HepG2 (cell line): ENCODE data around the gene SAE1. TPM values are rescaled to one million over a fixed set of nuclear protein-coding genes. Genes with fewer than 3 reads are reported as not detected.

Experiments
- ETV6 ChIP-seq: sonication (generic); formaldehyde crosslinking; conservative IDR thresholded peaks from 2 replicates; pipeline ENCODE4 v1.4.0; 2020; ENCODE audit warnings: missing genetic modification reagents
- FOSL2 ChIP-seq: sonication (generic); formaldehyde crosslinking; IDR thresholded peaks from 2 replicates; pipeline ENCODE4 v1.4.0; 2020; ENCODE audit warnings: missing genetic modification reagents
- HOXA3 ChIP-seq: sonication (generic); formaldehyde crosslinking; IDR thresholded peaks from 2 replicates; pipeline ENCODE4 v1.5.0; 2020; ENCODE audit warnings: missing genetic modification reagents
- KMT2A ChIP-seq: sonication (generic); formaldehyde crosslinking; IDR thresholded peaks from 2 replicates; pipeline ENCODE4 v1.4.0; 2020; ENCODE audit warnings: missing genetic modification reagents
- MAFK ChIP-seq, 2 experiments: IDR thresholded peaks in 1 of 2; conservative IDR thresholded peaks in 1 of 2; 2 replicates each; pipeline ENCODE4 v1.6.1; 2011; ENCODE audit warnings: improper control_type of control experiment in 2 of 2, low read length in 2 of 2
- MXD1 ChIP-seq: sonication (generic); formaldehyde crosslinking; IDR thresholded peaks from 2 replicates; pipeline ENCODE4 v1.4.0; 2020; ENCODE audit warnings: mild to moderate bottlenecking, missing genetic modification reagents
- NFE2L2 ChIP-seq: fragments of 150-350 bp; IDR thresholded peaks from 2 replicates; pipeline ENCODE4 v1.6.1; 2014; ENCODE audit warnings: low read length
- NR3C1 ChIP-seq: sonication (generic); formaldehyde crosslinking; IDR thresholded peaks from 2 replicates; pipeline ENCODE4 v1.4.0; 2020; ENCODE audit warnings: missing genetic modification reagents
- SAP130 ChIP-seq: IDR thresholded peaks from 2 replicates; pipeline ENCODE4 v1.6.1; 2016; ENCODE audit warnings: low read depth
- SOX6 ChIP-seq, 2 experiments: fragments of 450-650 bp in 1 of 2; sonication (generic) in 1 of 2; formaldehyde crosslinking in 1 of 2; IDR thresholded peaks; 2 replicates each; pipeline versions ENCODE4 v1.4.0 to v1.6.1; 2017 to 2020; ENCODE audit warnings: antibody characterized with exemption in 1 of 2, mild to moderate bottlenecking in 1 of 2, missing genetic modification reagents in 1 of 2
- TAF1 ChIP-seq: sonication (generic); formaldehyde crosslinking; IDR thresholded peaks from 2 replicates; pipeline ENCODE4 v1.4.0; 2020; ENCODE audit warnings: missing genetic modification reagents
- TBX2 ChIP-seq: sonication (generic); formaldehyde crosslinking; IDR thresholded peaks from 2 replicates; pipeline ENCODE4 v1.5.0; 2020; ENCODE audit warnings: missing genetic modification reagents, mild to moderate bottlenecking, borderline replicate concordance
- THAP11 ChIP-seq: IDR thresholded peaks from 2 replicates; pipeline ENCODE4 v1.6.1; 2016; ENCODE audit warnings: missing biosample characterization, missing genetic modification reagents
- ZBTB20 ChIP-seq: sonication (generic); formaldehyde crosslinking; IDR thresholded peaks from 2 replicates; pipeline ENCODE4 v1.8.1; 2023; ENCODE audit warnings: missing genetic modification reagents, low read depth, mild to moderate bottlenecking, borderline replicate concordance
- ZNF343 ChIP-seq: sonication (generic); formaldehyde crosslinking; IDR thresholded peaks from 2 replicates; pipeline ENCODE4 v1.4.0; 2020; ENCODE audit warnings: mild to moderate bottlenecking, missing genetic modification reagents
- ZNF574 ChIP-seq: sonication (generic); formaldehyde crosslinking; IDR thresholded peaks from 2 replicates; pipeline ENCODE4 v1.4.0; 2020; ENCODE audit warnings: missing genetic modification reagents
- ZSCAN30 ChIP-seq: sonication (generic); formaldehyde crosslinking; IDR thresholded peaks from 2 replicates; pipeline ENCODE4 v1.5.0; 2020; ENCODE audit warnings: mild to moderate bottlenecking, missing genetic modification reagents
- polyA plus RNA-seq, 8 experiments: library from polyadenylated mRNA; depleted of rRNA in 3 of 8; stranded (reverse) in 7 of 8; unstranded in 1 of 8; fragments of >200 nt; fragmentation: Illumina TruSeq in 4 of 8; extraction: Trizol in 4 of 8; gene quantifications; 2 replicates each; pipeline versions ENCODE4 v1.2.1 to v1.2.3, GENCODE V29; 2011 to 2016; ENCODE audit warnings: low read depth in 4 of 8, missing spikeins in 1 of 8, mixed read lengths in 1 of 8; ENCODE audit not compliant: insufficient read depth in 1 of 8
- total RNA-seq, 5 experiments: library from RNA; depleted of rRNA; stranded (reverse); fragments of >200 nt; fragmentation: Illumina TruSeq; extraction: Trizol; gene quantifications; 2 replicates each; pipeline ENCODE4 v1.2.3, GENCODE V29; 2016; ENCODE audit warnings: low read depth in 1 of 5
- TF ChIP-seq, protein P1 (sequence below): IDR thresholded peaks from 2 replicates; pipeline ENCODE4 v1.6.1; 2016; ENCODE audit warnings: low read depth, missing genetic modification reagents, missing compliant biosample characterization
- TF ChIP-seq, protein P2 (sequence below): sonication (generic); formaldehyde crosslinking; IDR thresholded peaks from 2 replicates; pipeline ENCODE4 v1.5.1; 2020; ENCODE audit warnings: mild to moderate bottlenecking, moderate library complexity, missing genetic modification reagents

Gene SAE1
- total and polyA plus RNA-seq, 2 of the 13 experiments (the other 11 are each of a cell fraction or from before 2014, with no cell fraction given): 87.6 to 197 TPM

- TF ChIP-seq, protein P1, sequence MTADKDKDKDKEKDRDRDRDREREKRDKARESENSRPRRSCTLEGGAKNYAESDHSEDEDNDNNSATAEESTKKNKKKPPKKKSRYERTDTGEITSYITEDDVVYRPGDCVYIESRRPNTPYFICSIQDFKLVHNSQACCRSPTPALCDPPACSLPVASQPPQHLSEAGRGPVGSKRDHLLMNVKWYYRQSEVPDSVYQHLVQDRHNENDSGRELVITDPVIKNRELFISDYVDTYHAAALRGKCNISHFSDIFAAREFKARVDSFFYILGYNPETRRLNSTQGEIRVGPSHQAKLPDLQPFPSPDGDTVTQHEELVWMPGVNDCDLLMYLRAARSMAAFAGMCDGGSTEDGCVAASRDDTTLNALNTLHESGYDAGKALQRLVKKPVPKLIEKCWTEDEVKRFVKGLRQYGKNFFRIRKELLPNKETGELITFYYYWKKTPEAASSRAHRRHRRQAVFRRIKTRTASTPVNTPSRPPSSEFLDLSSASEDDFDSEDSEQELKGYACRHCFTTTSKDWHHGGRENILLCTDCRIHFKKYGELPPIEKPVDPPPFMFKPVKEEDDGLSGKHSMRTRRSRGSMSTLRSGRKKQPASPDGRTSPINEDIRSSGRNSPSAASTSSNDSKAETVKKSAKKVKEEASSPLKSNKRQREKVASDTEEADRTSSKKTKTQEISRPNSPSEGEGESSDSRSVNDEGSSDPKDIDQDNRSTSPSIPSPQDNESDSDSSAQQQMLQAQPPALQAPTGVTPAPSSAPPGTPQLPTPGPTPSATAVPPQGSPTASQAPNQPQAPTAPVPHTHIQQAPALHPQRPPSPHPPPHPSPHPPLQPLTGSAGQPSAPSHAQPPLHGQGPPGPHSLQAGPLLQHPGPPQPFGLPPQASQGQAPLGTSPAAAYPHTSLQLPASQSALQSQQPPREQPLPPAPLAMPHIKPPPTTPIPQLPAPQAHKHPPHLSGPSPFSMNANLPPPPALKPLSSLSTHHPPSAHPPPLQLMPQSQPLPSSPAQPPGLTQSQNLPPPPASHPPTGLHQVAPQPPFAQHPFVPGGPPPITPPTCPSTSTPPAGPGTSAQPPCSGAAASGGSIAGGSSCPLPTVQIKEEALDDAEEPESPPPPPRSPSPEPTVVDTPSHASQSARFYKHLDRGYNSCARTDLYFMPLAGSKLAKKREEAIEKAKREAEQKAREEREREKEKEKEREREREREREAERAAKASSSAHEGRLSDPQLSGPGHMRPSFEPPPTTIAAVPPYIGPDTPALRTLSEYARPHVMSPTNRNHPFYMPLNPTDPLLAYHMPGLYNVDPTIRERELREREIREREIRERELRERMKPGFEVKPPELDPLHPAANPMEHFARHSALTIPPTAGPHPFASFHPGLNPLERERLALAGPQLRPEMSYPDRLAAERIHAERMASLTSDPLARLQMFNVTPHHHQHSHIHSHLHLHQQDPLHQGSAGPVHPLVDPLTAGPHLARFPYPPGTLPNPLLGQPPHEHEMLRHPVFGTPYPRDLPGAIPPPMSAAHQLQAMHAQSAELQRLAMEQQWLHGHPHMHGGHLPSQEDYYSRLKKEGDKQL: 0 out of 2 replicates have a peak, but pooled peaks have one; percentile 24
- TF ChIP-seq TAF1 (CRISPR knock-in tag): peak; percentile 38; the same call in 1 of the 2 replicates
- TF ChIP-seq, protein P2, sequence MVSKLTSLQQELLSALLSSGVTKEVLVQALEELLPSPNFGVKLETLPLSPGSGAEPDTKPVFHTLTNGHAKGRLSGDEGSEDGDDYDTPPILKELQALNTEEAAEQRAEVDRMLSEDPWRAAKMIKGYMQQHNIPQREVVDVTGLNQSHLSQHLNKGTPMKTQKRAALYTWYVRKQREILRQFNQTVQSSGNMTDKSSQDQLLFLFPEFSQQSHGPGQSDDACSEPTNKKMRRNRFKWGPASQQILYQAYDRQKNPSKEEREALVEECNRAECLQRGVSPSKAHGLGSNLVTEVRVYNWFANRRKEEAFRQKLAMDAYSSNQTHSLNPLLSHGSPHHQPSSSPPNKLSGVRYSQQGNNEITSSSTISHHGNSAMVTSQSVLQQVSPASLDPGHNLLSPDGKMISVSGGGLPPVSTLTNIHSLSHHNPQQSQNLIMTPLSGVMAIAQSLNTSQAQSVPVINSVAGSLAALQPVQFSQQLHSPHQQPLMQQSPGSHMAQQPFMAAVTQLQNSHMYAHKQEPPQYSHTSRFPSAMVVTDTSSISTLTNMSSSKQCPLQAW (CRISPR knock-in tag): no peak
- peak; percentile 46; the same call in 1 of the 2 replicates for TF ChIP-seq KMT2A
- TF ChIP-seq MAFK (conservative IDR thresholded peaks at IDR 0.05 in 1 of 2, IDR thresholded peaks at IDR 0.05 in 1 of 2; ENCODE audit: low read length in 2 of 2): peak in 1 of 2 experiments; percentile 24; a peak in 1 of 4 replicates
- no peak for TF ChIP-seq MXD1 (CRISPR knock-in tag)
- peak; percentile 100 for TF ChIP-seq ZNF343 (CRISPR knock-in tag)
- peak; percentile 41; the same call in 1 of the 2 replicates for TF ChIP-seq ZNF574 (CRISPR knock-in tag)
- TF ChIP-seq THAP11 (CRISPR knock-in tag): peak; percentile 47; the same call in 1 of the 2 replicates
- TF ChIP-seq ZBTB20 (CRISPR knock-in tag): 0 out of 2 replicates have a peak, but pooled peaks have one; percentile 47
- TF ChIP-seq TBX2 (CRISPR knock-in tag): peak; percentile 78; the same call in 1 of the 2 replicates
- TF ChIP-seq ETV6: no peak
- peak; percentile 48; the same call in 1 of the 2 replicates for TF ChIP-seq HOXA3 (CRISPR knock-in tag)
- TF ChIP-seq NFE2L2: peak; percentile 34; the same call in 1 of the 2 replicates
- no peak for TF ChIP-seq ZSCAN30 (CRISPR knock-in tag)
- no peak for TF ChIP-seq NR3C1
- peak; percentile 88 for TF ChIP-seq SAP130 (CRISPR knock-in tag)
- no peak for TF ChIP-seq SOX6 (IDR thresholded peaks at IDR 0.05)
- peak; percentile 54; the same call in 1 of the 2 replicates for TF ChIP-seq SOX6 (CRISPR knock-in tag; IDR thresholded peaks at IDR 0.05)
- peak; percentile 96 for TF ChIP-seq FOSL2 (CRISPR knock-in tag)
These were observed 23.3 kb upstream of the SAE1 start (continued) for GRCh38 chr19:47107202-47107952.
